SIG-M5 treated with dmso at 0.1 percent for 504 hours (cell line): ENCODE measurements around the gene SHTN1.

Experiments
- DNase-seq: peaks from one replicate; lab custom pipeline; 2025; ENCODE audit not compliant: unreplicated experiment; lab: John Stamatoyannopoulos, UW

Gene SHTN1

DNA sequence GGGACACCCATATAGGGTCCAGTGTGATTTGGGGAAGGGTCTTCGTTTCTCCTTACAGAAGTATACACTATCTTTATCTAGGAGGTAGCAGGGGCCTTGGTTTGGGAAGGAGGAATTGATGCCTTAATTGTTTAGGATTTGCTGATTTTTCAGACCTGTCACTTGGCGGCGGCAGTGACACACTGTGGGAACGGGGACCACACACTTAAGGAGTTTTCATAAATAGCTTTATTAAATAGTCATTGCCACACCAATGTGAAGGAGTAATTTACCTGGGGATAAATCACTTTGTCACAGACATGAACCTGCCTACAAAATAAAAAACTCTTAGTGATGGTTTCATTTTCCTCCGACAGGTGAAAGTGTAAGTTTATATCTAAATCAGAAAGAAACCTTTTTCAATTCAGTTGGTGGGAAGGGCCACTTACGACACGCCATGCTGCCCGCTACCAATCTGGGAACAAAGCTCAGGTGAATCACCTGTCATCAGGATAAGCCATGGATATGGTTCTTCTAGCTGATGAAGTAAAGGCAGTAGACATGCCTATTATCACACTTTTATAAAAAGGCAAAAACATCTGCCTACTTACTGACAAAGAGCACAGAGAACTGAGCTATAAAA lies 168.0 kb downstream of the SHTN1 start:
- no peak for DNase-seq

DNA sequence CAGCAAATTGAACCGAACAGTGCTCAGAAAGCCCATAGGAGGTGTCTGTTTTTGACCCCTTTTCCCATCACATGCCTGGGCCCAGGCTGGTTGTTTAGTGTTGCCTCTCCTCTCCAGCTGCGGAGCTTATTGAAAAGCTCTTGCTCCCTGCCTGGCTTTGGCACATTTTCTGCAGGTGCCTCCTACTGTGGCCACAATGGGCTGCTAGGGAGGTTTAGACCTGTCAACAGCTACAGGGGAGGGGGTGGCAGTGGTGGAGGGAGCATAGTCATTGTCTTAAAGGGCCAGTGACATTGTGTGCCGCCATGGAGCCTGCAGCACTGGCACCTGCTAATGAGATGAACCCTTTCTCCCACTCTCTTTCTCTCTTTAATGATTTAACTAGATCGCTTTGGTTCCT lies 168.9 kb downstream of the SHTN1 start:
- no peak for DNase-seq

- DNase-seq, result no peak
Measured at GRCh38 chr10:116835658-116836057, 169.3 kb downstream of the SHTN1 start.

DNA sequence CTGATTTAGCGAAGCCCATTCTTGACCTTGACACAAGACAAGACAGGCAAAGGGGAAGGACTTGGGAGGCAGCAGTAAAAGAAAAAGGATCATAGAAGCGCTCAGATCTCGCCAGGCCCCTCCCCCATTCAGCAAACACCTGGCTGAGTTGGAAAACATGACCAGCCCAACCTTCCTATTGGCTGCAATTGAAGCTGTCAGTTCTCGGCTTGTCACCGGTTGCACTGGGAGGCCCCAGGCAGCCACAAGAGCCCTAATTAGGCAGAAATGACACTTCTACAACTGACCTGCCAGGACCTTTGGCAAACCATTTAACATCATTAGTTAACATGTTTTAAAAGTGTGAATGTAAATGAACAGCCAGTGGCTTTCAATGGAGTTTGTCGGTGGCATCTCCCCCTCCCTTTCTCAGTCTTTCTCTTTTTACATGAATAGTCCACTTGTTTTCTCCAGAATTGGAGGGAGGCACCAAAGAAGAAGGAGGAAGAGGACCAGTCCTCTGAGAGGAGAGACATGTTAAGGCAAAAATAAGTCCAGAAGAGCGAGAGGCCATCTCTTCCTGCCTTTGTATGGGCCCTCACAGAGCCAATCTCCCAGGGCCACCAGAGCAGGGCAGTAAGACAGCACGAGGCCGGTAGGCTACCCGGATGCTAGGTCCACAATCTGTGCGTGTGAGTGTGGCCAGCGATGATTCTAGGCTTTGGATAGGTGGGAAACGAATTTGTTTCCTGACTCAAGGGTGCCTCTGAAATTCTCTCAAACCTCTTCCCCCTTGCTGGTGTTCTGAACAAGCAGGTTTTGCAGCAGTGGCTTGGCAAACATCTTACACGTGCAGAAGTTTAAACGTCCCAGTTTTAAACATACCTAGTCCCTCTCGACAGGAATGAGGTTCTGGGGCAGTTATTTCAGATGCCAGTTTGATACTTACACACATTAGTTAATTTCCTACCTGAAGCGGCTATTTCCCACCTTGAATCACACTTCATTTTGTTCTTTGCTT lies 170.7 kb downstream of the SHTN1 start:
- DNase-seq, result no peak

- no peak for DNase-seq
Measured at GRCh38 chr10:116831790-116832189, 173.2 kb downstream of the SHTN1 start.
